CD1c-positive myeloid dendritic cell (primary cell): ENCODE measurements around the gene PDGFRA.
"Not testable (repeated sequence)": the region's sequence is repeated elsewhere in the genome, so short reads cannot be mapped to it uniquely, and the experiment has no call there.

Experiments used
- DNase-seq: peaks from one replicate; pipeline ENCODE4 v3.0.0-alpha.2; 2016; ENCODE audit errors: extremely low spot score

PDGFRA gene

DNA sequence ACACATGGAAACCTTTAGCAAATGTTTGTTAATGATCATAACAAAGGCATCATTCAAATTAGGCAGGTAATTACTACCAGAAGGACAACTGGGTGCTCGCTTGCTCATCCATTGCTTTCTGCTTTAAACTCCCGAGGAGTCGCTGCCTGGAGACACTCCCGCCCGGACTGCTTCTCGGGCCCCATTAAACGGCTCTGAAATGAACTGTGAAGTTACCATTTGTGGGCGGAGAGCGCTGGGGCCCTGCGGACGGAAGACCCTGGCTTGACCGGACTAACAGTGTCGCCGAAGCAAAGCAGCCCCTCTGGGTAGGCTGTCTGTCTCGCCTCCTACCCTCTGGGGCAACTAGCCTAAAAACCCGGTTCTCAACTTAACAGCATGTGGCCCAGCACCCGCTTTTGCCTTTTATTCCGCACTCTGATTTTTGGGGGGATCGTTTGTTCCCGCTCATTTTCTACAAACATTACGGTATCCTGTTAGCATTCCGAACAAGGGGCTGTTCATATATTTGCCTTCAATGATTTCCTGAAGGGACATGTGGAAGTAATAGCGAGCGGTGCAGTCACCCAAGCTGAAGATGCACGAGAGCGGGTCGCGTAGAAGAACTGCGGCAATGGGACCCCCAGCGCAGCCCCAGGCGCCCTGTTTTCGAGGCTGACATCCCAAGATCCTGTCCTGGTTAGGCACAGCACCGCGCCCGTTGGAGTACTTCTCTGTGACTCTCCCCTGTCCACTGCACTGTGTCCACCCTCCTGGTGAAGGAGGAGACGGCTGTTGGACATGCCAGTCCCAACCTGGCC, 1.6 kb upstream of the PDGFRA start:
- DNase-seq, result no peak

DNA sequence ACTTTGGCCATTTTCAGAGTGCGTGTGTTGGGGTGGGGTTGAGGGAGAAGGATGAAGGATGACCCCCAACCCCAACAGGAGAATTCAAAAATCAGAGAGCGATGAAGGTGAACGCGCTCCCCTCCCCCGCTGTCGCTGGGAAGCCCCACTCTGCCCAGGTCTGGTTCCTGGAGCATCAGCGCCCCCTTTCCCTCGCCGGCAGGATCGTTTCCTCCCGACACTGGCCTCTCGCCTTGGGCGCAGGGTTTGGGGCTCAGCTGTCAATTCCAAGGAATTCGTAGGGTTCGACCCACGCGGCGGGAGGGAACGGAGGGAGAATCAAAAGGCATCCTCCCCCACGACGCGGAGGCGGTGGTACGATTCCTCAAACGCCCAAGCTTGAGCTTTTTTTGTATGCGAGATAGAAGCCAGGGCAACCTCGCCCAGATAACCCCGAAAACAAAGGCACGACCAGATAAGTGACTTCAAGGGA, 1.0 kb upstream of the PDGFRA start:
- peak; percentile 51 for DNase-seq

DNA sequence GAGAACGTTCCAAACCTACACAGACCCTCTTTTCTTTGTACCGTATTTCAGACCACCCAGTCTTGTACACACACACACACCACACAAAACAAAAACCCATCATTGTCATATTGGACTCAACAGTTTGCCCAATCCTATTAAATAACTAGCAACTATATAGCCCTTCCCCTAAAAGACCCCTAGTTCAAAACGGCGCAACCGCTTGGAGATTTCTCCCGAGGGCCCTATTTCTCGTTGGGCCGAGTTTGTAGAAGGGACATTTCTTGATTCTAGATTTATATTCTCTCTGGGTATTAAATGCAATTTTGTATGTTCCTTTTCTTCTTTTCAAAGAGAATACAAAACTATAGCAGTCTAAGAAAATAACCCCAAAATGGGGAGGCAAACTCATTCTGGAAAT, 547 bp upstream of the PDGFRA start:
- no peak for DNase-seq

DNA sequence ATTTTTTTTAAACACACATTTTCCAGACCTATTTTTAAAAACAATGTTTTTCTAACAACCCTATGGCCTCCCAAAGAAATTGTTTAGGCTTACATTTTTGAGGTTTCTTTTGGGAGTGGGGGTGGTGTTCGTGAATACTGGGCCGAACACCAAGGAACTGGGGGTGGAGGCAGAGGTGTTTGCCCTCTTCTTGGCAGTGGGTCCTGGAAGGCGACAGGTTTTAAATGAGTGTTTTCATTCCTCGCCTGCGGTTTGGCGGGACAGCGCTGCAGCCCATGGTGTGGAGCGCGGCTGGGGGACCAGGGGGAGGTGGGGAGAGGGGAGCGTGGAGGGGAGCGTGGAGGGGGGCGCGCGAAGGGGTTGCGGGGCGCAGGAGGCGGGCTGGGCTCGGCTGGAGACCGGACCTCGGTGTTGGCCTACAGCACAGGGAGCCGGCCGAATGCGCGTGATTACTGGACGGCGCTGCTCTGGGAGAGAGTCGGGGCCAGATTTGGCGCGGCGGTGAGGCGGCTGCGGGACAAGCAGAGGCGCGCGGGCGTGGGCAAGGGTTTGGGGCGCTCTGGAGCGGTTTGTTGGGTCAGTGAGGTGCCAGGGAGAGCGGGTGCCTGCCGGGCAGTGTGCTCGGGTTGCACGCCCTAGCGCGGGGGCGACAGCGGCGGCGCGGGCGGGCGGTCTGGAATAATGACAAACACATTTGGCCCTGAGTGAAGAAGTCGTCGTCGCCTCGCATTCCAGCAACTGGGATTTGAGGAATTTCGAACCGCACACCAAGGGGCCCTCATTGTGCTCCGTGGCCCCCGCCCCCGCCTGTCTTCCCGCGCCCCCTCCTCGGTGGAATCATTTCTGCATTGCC, 764 bp downstream of the PDGFRA start:
- no peak for DNase-seq

DNA sequence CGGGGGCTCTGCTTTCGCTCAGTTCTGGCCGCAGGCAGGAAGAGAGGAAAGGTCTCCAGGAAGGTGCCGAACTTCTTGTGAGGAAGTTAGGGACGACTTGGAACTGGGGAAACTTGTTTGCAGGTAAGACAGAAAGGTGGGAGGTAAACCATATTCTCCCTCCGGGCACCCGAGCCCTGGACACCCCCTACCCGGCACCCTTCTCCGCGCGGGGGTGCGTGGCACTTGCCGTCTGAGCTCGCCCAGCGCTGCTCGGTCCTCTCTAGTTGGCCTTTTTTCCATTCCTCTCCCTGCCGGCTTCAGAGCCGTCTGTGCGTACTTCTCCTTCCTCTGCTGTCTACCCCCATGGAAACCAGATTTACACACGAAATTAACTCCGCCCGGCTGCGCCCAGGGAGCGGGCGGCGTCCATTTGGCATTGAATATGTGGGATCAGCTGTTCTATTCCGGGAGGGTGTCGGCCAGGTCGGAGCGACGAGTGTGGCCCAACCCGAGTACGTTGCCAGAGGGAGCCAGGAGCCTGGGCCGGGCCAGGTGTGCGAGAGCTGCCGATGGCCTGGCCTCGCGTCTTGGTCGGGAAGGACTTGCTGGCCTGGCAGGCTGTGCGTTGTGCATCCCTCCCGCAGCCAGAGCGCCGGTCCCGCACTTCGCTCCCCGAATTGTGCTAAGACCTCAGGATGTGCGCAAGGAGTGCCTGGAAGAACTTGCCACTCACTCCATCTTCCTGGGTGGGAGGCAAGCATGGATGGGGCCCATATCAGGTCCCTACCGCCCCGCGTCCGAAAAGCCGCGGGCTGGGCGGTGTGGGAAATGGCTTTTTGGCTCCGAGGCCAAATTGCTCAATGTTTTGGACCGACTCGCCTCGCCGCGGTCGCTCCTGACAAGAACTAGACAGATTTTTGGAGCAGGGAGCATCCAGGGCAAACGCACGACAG, 1.7 kb downstream of the PDGFRA start:
- no peak for DNase-seq

DNA sequence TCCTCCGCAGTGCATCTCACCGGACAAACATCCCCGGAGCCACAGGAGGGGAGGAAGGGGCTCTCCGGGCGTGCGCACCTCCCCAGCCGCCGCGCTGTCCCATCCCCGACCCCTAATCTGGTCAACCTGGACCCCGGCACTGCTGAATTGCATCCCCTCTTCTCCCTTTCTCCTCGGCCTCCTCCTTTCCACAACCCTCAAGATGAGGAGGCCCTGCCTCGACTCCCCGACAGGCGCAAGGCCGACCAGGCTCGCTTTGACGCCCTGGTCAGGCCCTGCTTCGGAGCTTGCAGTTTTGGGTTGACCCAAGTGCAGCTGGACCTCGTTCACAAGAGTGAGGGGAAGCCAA, 2.3 kb downstream of the PDGFRA start:
- no peak for DNase-seq

DNA sequence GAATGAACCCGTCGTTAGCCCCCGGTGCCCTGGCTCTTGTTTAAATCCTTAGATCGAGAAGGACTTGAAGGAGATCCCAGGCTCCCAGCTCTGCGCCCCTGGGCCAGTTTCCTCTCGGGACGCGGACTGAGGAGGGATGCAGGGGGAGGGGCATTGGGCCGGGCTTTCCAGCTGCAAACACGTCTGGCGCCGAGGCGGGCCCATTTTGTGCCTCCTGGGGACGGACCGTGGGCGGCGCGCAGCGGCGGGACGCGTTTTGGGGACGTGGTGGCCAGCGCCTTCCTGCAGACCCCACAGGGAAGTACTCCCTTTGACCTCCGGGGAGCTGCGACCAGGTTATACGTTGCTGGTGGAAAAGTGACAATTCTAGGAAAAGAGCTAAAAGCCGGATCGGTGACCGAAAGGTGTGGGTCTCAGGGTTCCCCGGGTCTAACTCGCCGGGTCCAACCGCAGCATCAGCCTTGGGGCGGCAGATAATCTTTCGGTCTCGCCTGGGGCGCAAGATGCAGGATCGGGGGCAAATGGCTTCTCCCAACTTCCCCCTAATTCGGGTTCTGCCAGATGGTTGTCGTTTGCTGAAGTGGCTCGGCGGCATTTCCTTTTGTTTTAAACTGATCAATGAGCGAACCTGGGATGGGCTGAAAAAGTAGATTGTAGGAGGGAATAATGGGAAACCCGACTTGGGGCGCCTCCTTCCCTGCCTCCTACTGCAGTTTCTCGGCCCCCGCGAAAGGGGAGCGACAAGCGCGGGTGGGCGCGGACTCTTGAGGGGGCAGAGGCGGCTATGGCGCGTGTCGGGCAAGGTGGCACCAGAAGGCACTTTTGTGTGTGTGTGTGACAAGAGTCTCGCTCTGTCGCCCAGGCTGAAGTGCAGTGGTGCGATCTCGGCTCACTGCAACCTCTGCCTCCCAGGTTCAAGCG, 2.9 kb downstream of the PDGFRA start:
- no peak for DNase-seq

DNA sequence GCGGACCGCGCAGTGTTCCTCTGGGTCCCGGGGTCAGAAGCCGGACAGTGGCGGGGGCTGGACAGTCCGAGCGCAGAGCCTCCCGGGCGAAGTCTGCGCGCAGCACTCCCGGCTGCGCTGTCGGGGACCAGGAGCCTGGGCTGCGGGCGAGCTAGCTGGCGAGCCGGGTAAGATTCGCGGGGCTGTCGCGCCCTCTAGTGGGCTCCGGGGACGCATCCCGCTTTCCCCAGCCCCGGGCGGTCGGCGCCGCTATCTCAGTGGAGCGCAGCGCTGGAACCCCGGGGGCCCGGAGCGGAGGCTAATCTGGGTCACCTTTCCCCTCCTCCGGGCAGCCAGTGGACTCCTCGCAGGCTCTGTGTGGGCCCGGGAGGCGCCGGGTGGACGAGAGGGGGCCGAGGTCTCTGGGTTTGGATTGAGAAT, 4.2 kb downstream of the PDGFRA start:
- DNase-seq, result peak; percentile 90

DNA sequence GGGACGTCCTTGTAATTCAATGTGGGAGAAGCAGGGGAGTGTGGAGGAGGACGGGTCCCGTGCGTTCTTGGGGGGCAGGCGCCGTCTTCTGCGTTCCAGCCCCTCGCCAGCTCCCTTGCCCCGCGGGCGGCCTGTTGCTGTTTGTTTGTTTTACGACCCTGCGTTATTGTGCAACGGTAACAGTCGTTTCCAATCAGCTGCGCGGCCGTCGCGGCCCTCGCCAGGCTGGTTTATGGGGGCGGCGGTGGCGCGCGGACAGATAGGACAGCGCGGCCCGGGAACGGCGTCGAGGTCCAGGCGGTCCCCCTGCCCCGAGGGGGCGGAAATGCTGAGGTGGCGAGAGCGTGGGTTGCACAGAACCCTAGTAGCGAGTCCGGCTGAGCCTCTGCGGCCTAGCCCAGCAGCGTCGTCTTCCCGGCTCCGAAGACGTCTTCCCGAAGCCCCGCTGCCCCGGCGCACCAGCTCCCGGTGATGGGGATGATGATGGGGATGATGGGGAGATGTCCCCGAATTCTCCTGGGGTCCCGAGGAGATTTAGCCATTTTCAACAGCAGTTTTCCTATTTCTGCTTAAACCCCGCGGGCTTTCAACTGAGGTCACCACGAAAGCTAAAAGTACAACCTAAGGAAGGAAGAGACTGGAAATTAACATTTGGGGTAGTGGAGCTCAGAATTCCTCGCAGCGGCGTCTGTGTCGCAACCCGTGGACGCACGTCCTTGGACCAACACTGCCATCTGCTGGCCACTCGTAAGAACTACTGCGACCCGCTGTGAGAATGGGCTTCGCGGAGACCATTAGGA, 4.8 kb downstream of the PDGFRA start:
- DNase-seq, result peak; percentile 89

DNA sequence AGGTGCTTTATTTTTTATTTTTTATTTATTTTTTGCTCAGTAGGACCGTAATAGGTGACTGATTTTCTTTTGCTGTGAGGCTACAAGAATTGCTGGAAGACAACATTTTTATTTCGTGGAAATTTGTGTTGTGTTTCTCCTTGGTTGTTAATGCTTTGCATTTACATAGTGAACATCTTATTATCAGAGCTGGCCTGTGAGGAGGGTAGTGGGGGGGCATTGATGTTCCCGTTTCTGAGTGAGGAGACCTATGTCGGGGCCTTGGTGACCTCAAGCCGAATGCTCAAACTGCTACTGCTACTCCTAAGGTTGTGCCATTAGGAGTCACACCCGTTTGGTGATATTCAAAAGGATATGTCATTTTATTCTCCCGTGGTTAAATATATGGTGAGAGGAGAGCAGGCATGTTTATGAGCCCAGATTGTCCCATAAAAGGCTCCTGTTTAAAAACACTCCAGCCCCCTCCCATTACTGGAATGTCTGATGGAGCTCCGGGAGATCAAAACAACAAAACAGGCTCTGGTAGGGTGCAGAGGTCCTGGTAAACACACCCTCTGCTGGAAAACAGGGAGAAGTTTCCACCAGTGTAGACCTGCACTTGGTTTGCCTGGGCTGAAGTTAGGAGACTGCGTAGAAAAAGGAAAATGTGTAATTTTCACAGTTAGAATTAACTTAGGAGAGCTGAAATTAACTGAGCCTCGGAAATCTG, 5.6 kb downstream of the PDGFRA start:
- DNase-seq, result no peak

DNA sequence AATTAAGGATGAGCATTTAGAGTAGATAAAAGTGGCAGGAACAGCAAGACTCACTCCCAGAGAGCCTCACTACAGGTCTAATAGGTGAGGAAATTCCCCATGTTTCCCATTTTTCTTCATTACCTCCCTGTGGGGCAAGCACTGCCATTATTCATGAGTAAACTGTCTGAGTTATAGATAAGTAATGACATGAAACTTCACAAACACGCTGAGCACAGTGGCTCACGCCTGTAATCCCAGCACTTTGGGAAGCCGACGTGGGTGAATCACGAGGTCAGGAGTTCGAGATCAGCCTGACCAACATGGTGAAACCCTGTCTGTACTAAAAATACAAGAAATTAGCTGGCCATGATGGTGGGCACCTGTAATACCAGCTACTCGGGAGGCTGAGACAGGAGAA, 7.2 kb downstream of the PDGFRA start:
- not testable (repeated sequence) for DNase-seq

DNA sequence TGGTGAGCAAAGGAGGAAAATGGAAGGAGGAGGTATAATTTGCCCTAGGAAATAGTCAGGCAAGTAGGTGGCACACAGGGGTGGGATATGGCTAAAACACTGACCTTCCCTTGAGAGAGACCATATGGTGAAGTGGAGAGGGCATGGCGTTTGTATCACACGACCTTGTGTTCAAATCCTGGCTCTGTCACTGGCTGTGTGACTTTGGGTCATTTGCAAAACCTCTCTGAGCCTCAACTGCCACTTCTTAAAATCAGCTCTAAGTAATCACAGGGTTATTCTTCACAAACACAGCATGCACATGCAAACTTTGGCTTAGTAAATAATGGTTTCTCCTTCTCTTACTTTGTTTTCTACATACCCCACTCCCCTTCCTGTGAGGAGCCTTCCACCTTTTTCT, 8.7 kb downstream of the PDGFRA start:
- no peak for DNase-seq

DNA sequence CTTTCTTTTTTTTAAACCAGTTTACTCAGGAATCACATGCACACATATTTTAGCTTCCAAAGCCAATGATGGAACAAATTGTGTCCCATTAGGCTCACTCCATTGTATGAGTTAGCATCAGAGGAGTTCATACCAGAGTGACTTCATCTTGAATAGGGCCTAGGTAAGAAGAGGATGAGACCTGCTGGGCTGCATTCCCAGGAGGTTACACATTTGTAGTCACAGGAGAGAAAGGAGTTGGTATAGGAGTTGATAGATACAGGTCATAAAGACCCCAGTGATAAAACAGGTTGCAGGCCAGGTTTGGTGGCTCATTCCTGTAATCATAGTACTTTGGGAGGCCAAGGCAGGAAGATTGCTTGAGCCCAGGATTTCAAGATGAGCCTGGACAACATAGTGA, 9.3 kb downstream of the PDGFRA start:
- no peak for DNase-seq

DNA sequence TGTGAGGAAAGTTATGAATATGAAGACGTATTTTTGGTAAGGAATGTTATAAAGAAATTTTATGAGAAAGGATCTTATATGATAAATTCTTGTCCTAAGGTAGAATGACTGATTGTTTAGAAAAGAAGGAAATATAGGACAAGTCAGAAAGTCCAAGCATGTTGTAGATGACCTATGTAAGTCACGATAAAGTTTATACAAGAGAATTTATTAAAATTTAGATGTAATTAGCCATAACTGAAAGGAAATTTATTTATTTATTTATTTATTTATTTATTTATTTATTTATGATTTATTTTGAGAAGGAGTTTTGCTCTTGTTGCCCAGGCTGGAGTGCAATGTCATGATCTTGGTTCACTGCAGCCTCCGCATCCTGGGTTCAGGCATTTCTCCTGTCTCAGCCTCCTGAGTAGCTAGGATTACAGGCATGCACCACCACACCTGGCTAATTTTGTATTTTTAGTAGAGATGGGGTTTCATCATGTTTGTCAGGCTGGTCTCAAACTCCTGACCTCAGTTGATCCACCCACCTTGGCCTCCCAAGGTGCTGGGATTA, 12.3 kb downstream of the PDGFRA start:
- not testable (repeated sequence) for DNase-seq

DNA sequence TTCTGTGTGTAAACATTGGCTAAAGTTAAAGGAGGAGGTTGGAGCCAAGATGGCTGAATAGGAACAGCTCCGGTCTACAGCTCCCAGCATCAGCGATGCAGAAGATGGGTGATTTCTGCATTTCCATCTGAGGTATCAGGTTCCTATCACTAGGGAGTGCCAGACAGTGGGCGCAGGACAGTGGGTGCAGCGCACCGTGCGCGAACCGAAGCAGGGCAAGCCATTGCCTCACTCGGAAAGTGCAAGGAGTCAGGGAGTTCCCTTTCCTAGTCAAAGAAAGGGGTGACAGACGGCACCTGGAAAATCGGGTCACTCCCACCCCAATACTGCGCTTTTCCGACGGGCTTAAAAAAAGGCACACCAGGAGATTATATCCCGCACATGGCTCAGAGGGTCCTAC, 14.4 kb downstream of the PDGFRA start:
- DNase-seq, result not testable (repeated sequence)

DNA sequence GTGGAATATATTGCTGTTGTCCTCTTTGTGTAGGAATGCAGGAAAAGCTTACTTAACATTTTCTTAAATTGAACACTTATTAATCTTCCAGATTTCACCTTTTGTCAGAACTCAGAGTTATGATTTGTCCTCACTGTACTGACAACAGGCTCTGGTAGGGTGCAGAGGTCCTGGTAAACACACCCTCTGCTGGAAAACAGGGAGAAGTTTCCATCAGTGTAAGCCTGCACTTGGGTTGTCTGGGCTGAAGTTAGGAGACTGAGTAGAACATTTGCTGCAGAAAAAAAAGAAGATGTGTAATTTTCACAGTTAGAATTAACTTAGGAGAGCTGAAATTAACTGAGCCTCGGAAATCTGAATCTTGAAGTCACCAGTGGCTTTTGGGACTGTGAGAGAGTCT, 23.2 kb downstream of the PDGFRA start:
- DNase-seq, result not testable (repeated sequence)

DNA sequence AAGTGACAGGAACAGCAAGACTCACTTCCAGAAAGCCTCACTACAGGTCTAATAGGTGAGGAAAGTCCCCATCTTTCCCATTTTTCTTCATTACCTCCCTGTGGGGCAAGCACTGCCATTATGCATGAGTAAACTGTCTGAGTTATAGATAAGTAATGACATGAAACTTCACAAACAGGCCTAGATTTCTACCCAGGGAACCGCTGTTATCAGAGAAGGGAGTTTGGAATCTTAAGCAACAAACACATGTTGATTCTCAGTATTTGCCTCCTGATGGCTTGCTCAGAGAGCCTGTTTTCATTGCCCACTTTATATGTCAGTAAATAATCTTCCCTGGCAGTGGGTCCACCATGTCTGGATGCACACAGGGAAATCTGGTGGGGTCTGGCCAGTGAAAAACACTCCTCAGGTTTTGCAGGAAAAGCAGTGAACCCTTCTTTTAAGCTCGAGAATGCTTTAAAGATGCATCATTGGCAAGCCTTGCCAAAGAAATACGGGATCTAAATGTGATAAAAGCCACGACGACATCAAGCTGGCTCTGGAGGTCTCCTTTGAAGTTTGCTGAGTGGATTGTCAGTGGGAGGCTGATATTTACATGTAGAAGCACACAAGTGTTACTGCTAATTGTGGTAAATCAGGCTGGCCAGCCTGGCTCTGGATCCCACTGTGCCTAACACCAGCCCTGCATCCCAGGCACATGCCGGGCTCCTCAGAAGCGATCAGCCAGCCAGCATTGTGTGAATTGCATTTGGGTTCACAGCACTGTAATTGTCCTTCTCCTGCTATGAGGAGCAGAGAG, 25.2 kb downstream of the PDGFRA start:
- no peak for DNase-seq

DNA sequence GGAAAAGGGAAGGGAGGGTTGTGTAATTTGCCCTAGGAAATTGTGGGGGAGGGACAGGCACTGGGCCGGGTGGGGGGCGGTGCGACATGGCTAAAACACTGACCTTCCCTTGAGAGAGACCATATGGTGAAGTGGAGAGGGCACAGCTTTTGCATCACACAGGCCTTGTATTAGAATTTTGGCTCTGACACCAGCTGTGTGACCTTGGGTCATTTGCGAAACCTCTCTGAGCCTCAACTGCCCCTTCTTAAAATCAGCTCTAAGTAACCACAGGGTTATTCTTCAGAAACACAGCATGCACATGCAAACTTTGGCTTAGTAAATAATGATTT, 25.8 kb downstream of the PDGFRA start:
- DNase-seq, result no peak
